Mesenchymal stem cell (in vitro differentiated cells and primary cell): ENCODE measurements around the gene SCYL1.

ENCODE experiments used
- DNase-seq: peaks from one replicate; pipeline ENCODE4 v3.0.0-alpha.2; 2013
- H2AFZ ChIP-seq: one replicate; pipeline ENCODE4 v1.6.1; 2013; ENCODE audit warnings: low read depth, mild to moderate bottlenecking, control low read depth, inconsistent platforms, low read length, moderate library complexity
- H2AK5ac ChIP-seq: 2 replicates; pipeline ENCODE4 v1.6.1; 2013; ENCODE audit warnings: low read length, moderate library complexity, mild to moderate bottlenecking, inconsistent platforms; ENCODE audit not compliant: severe bottlenecking
- H2BK120ac ChIP-seq: one replicate; pipeline ENCODE4 v1.6.1; 2013; ENCODE audit warnings: low read depth, mild to moderate bottlenecking, inconsistent platforms, low read length, moderate library complexity
- H2BK12ac ChIP-seq, 2 experiments: one replicate each; pipeline ENCODE4 v1.6.1; 2013; ENCODE audit warnings: inconsistent platforms in 2 of 2, low read length in 2 of 2, mild to moderate bottlenecking in 2 of 2, moderate library complexity in 2 of 2, control low read depth in 1 of 2
- H2BK15ac ChIP-seq: one replicate; pipeline ENCODE4 v1.6.1; 2013; ENCODE audit warnings: mild to moderate bottlenecking, low read depth, inconsistent platforms; ENCODE audit not compliant: poor library complexity, severe bottlenecking
- H2BK5ac ChIP-seq: 2 replicates; pipeline ENCODE4 v1.6.1; 2013; ENCODE audit warnings: low read depth, mild to moderate bottlenecking, low read length, control low read depth, inconsistent platforms; ENCODE audit not compliant: poor library complexity, severe bottlenecking
- H3K14ac ChIP-seq, 2 experiments: one replicate each; pipeline ENCODE4 v1.6.1; 2013; ENCODE audit warnings: inconsistent platforms in 2 of 2, low read length in 2 of 2, control low read depth in 1 of 2, mild to moderate bottlenecking in 1 of 2, moderate library complexity in 1 of 2
- H3K18ac ChIP-seq, 2 experiments: one replicate each; pipeline ENCODE4 v1.6.1; 2013; ENCODE audit warnings: inconsistent platforms in 2 of 2, low read length in 2 of 2, control low read depth in 1 of 2, low read depth in 1 of 2, mild to moderate bottlenecking in 1 of 2
- H3K23ac ChIP-seq, 2 experiments: one replicate each; pipeline ENCODE4 v1.6.1; 2013; ENCODE audit warnings: inconsistent platforms in 2 of 2, low read length in 2 of 2, mild to moderate bottlenecking in 2 of 2, moderate library complexity in 2 of 2, control low read depth in 1 of 2
- H3K27ac ChIP-seq: 2 replicates; pipeline ENCODE4 v1.5.1; 2013; ENCODE audit warnings: mild to moderate bottlenecking, moderate library complexity, low read length, control low read depth, inconsistent platforms; ENCODE audit not compliant: poor library complexity, severe bottlenecking
- H3K27me3 ChIP-seq, 2 experiments: 2 replicates each; pipeline versions ENCODE4 v1.6.1 to v1.7.0; 2013; ENCODE audit warnings: low read length in 2 of 2, mild to moderate bottlenecking in 2 of 2, moderate library complexity in 2 of 2, control low read depth in 1 of 2, inconsistent platforms in 1 of 2; ENCODE audit not compliant: control insufficient read depth in 1 of 2, insufficient read depth in 1 of 2
- H3K36me3 ChIP-seq, 2 experiments: 2 replicates each; pipeline versions ENCODE4 v1.6.1 to v1.7.0; 2013; ENCODE audit warnings: low read length in 2 of 2, control low read depth in 1 of 2, inconsistent platforms in 1 of 2, low read depth in 1 of 2, mild to moderate bottlenecking in 1 of 2; ENCODE audit not compliant: insufficient read depth in 2 of 2, control insufficient read depth in 1 of 2
- H3K4ac ChIP-seq, 2 experiments: one replicate each; pipeline ENCODE4 v1.6.1; 2013; ENCODE audit warnings: inconsistent platforms in 2 of 2, low read length in 2 of 2, mild to moderate bottlenecking in 2 of 2, moderate library complexity in 2 of 2, control low read depth in 1 of 2, low read depth in 1 of 2
- H3K4me1 ChIP-seq: 2 replicates; pipeline ENCODE4 v1.6.1; 2013; ENCODE audit warnings: low read depth, low read length, control low read depth; ENCODE audit not compliant: control insufficient read depth, insufficient read depth
- H3K4me2 ChIP-seq: 2 replicates; pipeline ENCODE4 v1.6.1; 2013; ENCODE audit warnings: low read length, mild to moderate bottlenecking, inconsistent platforms; ENCODE audit not compliant: poor library complexity, severe bottlenecking
- H3K4me3 ChIP-seq, 2 experiments: 2 replicates each; pipeline versions ENCODE4 v1.5.1 to v1.7.0; 2013; ENCODE audit warnings: low read length in 2 of 2, mild to moderate bottlenecking in 2 of 2, control low read depth in 1 of 2, low read depth in 1 of 2; ENCODE audit not compliant: insufficient read depth in 1 of 2
- H3K79me1 ChIP-seq: replicated peaks from 2 replicates; pipeline ENCODE4 v1.6.1; 2013; ENCODE audit warnings: mild to moderate bottlenecking, control low read depth, low read length, inconsistent platforms; ENCODE audit not compliant: poor library complexity, severe bottlenecking
- H3K9ac ChIP-seq: 2 replicates; pipeline ENCODE4 v1.7.0; 2013; ENCODE audit warnings: mild to moderate bottlenecking, low read length, moderate library complexity
- H3K9me3 ChIP-seq: 2 replicates; pipeline ENCODE4 v1.7.0; 2013; ENCODE audit warnings: mild to moderate bottlenecking, low read length; ENCODE audit not compliant: control insufficient read depth
- H4K8ac ChIP-seq: one replicate; pipeline ENCODE4 v1.6.1; 2013; ENCODE audit warnings: inconsistent platforms, mild to moderate bottlenecking, low read length, moderate library complexity
- H4K91ac ChIP-seq: one replicate; pipeline ENCODE4 v1.6.1; 2013; ENCODE audit warnings: mild to moderate bottlenecking, low read length, inconsistent platforms
- WGBS: methylation state at CpG from one replicate; pipeline ENCODE4 v1.1.7; 2013; ENCODE audit warnings: mixed read lengths; 5-methylcytosine and 5-hydroxymethylcytosine counted together

Gene SCYL1

GRCh38 chr11:65581928-65582327 lies 57.0 kb downstream of the SCYL1 start:
- Histone ChIP-seq H3K4ac (no peak overlapping the region), H2BK15ac (no peak overlapping the region), H3K4me1 (peaks cover 17% of the 10 kb centered on the region), H3K4me3 (no peak overlapping the region), H3K9ac (no peak overlapping the region), H2BK120ac (no peak overlapping the region), H3K14ac (no peak overlapping the region), H2BK5ac (no peak overlapping the region), H4K91ac (no peak overlapping the region), H3K23ac (no peak overlapping the region), H2AK5ac (no peak overlapping the region), H3K9me3 (no peaks in the 10 kb centered on the region), H2AFZ (no peak overlapping the region), H3K27ac (no peak overlapping the region), H3K27me3 (no peaks in the 10 kb centered on the region), H3K4me2 (no peak overlapping the region), H4K8ac (no peak overlapping the region), H2BK12ac (no peak overlapping the region), H3K18ac (no peak overlapping the region), H3K36me3 (peaks cover 64 to 67% of the 10 kb centered on the region in 2 experiments), H3K79me1 (peaks cover 21% of the 10 kb centered on the region)
- 92% methylated on average over 3 of the region's 3 CpGs for WGBS
- DNase-seq, result no peak

DNA sequence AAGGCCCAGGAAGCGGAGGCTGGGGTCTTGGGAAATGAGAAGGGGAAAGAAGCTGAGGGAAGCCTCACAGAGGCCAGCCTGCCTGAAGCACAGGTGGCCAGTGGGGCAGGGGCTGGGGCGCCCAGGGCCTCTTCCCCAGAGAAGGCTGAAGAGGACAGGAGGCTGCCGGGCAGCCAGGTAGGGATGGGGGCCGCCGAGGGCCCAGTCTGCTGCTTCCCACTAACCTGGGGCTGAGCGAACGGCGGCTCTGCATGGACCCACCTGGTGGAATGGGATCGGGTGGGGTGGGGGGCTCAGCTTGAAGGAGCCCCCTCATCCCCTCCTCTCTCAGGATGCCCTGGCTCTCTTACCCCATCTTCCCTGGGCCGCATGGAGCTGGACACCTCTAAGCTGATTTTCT lies 58.7 kb downstream of the SCYL1 start:
- no peak for DNase-seq
- no peak overlapping the region for H3K27ac ChIP-seq
- peaks cover 68 to 69% of the 10 kb centered on the region in 2 experiments for H3K36me3 ChIP-seq
- no peak overlapping the region for H3K4ac ChIP-seq
- H3K14ac ChIP-seq, result no peak overlapping the region
- H3K23ac ChIP-seq, result no peak overlapping the region
- H2AK5ac ChIP-seq, result no peak overlapping the region
- H3K4me3 ChIP-seq, result no peak overlapping the region
- H4K91ac ChIP-seq, result no peak overlapping the region
- H2BK15ac ChIP-seq, result peak overlapping the region; percentile 84
- peaks cover 14% of the 10 kb centered on the region for H3K4me1 ChIP-seq
- no peaks in the 10 kb centered on the region for H3K27me3 ChIP-seq
- H3K18ac ChIP-seq, result no peak overlapping the region
- 79% methylated on average over 2 of the region's 10 CpGs for WGBS
- no peak overlapping the region for H2BK12ac ChIP-seq
- no peak overlapping the region for H2BK120ac ChIP-seq
- no peaks in the 10 kb centered on the region for H3K9me3 ChIP-seq
- no peak overlapping the region for H3K4me2 ChIP-seq
- no peak overlapping the region for H3K9ac ChIP-seq
- peaks cover 25% of the 10 kb centered on the region for H3K79me1 ChIP-seq
- no peak overlapping the region for H2BK5ac ChIP-seq
- no peak overlapping the region for H4K8ac ChIP-seq
- no peak overlapping the region for H2AFZ ChIP-seq

DNA sequence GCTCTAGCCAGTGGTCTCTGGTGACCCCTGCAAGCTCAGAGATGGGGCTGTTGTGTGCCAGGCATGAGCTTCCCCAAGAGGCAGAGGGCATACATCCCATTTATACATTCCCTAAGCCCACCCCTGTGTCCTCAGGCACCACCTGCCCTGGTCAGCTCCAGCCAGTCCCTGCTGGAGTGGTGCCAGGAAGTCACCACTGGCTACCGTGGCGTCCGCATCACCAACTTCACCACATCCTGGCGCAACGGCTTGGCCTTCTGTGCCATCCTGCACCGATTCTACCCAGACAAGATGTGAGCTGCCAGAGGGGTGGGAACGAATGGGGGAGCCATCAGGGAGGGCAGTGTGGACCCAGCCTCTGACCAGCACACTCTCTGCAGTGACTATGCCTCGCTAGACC lies 59.2 kb downstream of the SCYL1 start:
- Histone ChIP-seq H3K9me3 (no peaks in the 10 kb centered on the region), H2AFZ (no peak overlapping the region), H3K27me3 (no peaks in the 10 kb centered on the region), H4K8ac (no peak overlapping the region), H2BK12ac (no peak overlapping the region), H3K9ac (no peak overlapping the region), H3K36me3 (peaks cover 67 to 68% of the 10 kb centered on the region in 2 experiments), H3K14ac (peak overlapping the region in 1 of 2 experiments; percentile 35), H2BK15ac (no peak overlapping the region), H3K79me1 (peaks cover 20% of the 10 kb centered on the region), H3K4me1 (peaks cover 17% of the 10 kb centered on the region), H3K27ac (no peak overlapping the region), H2AK5ac (no peak overlapping the region), H2BK120ac (no peak overlapping the region), H3K4ac (no peak overlapping the region), H4K91ac (no peak overlapping the region), H3K4me3 (no peak overlapping the region), H3K18ac (no peak overlapping the region), H3K23ac (no peak overlapping the region), H3K4me2 (no peak overlapping the region), H2BK5ac (no peak overlapping the region)
- DNase-seq, result no peak
- WGBS, result 92% methylated on average over 7 of the region's 8 CpGs

DNA sequence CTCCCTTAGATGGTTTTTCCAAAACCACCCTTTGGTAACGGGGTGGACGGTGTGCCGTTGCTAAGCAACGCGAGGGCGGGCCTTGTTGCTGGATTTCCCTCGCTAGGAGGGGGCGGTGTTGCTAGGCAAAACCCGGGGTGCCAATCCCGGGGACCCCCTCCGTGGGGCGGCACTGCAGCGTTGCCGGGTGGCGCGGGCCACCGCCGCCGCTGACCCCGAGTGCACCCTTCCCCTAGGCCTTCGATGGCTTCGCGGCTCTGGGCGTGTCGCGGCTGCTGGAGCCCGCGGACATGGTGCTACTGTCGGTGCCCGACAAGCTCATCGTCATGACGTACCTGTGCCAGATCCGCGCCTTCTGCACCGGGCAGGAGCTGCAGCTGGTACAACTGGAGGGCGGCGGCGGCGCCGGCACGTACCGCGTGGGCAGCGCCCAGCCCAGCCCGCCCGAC lies 59.9 kb downstream of the SCYL1 start:
- H3K4me1 ChIP-seq, result peaks cover 19% of the 10 kb centered on the region
- H2BK5ac ChIP-seq, result no peak overlapping the region
- H2BK12ac ChIP-seq, result no peak overlapping the region

More for the DNA sequence above, 59.9 kb downstream of the SCYL1 start:
- no peak overlapping the region for H2AFZ ChIP-seq
- no peaks in the 10 kb centered on the region for H3K27me3 ChIP-seq
- no peak overlapping the region for H3K4ac ChIP-seq
- no peaks in the 10 kb centered on the region for H3K9me3 ChIP-seq
- peaks cover 62 to 67% of the 10 kb centered on the region in 2 experiments for H3K36me3 ChIP-seq
- H3K23ac ChIP-seq, result no peak overlapping the region
- WGBS, result 54% methylated on average over 31 of the region's 46 CpGs
- H3K4me2 ChIP-seq, result no peak overlapping the region
- H3K79me1 ChIP-seq, result peaks cover 20% of the 10 kb centered on the region
- H3K14ac ChIP-seq, result no peak overlapping the region
- H4K91ac ChIP-seq, result peak overlapping the region; percentile 63
- no peak overlapping the region for H2BK15ac ChIP-seq
- H2BK120ac ChIP-seq, result no peak overlapping the region
- DNase-seq, result peak; percentile 33
- peak overlapping the region; percentile 7 for H4K8ac ChIP-seq
- H3K4me3 ChIP-seq, result no peak overlapping the region
- H3K9ac ChIP-seq, result no peak overlapping the region
- H2AK5ac ChIP-seq, result no peak overlapping the region
- H3K18ac ChIP-seq, result no peak overlapping the region
- H3K27ac ChIP-seq, result no peak overlapping the region
